ENCODE results near the gene PDILT. TPM values are rescaled to one million over a fixed set of nuclear protein-coding genes. Genes with fewer than 3 reads are reported as not detected.
"Not testable (repeated sequence)": the region's sequence is repeated elsewhere in the genome, so short reads cannot be mapped to it uniquely, and the experiment has no call there.

The PDILT gene
- total RNA-seq, 1 donor from 2014 or later = not detected

DNA sequence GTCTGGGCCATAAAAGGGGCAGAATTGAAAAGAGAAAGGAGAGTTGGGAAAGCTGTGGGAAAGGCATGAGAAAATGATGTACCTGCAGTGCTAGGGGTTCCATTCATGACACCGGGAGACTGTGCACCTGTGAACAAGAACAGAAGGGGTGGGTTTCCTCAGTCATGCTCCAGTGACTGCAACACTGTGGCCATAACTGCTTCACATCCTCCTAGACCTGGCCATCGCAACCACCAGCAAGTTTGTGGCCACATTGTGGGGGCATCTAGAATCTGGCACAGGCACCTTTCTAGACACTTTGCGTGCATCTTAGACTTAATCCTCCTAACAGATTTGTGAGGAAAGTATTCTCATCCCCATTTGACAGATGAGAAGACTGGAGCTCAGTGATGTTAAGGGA is 90.0 kb downstream of the PDILT start:
- DNase-seq (ENCODE audit: low spot score, unreplicated experiment) = no peak
- Mint-ChIP-seq H3K9me3 (ENCODE audit: low read depth) (no peaks in the 10 kb centered on the region), H3K27ac (no peak overlapping the region), H3K4me3 (ENCODE audit: low read depth) (no peak overlapping the region), H3K27me3 (peaks cover 29% of the 10 kb centered on the region), H3K36me3 (ENCODE audit: insufficient read depth) (peaks cover 3% of the 10 kb centered on the region), H3K4me1 (ENCODE audit: low read depth) (no peaks in the 10 kb centered on the region)
- TF ChIP-seq, protein P1, sequence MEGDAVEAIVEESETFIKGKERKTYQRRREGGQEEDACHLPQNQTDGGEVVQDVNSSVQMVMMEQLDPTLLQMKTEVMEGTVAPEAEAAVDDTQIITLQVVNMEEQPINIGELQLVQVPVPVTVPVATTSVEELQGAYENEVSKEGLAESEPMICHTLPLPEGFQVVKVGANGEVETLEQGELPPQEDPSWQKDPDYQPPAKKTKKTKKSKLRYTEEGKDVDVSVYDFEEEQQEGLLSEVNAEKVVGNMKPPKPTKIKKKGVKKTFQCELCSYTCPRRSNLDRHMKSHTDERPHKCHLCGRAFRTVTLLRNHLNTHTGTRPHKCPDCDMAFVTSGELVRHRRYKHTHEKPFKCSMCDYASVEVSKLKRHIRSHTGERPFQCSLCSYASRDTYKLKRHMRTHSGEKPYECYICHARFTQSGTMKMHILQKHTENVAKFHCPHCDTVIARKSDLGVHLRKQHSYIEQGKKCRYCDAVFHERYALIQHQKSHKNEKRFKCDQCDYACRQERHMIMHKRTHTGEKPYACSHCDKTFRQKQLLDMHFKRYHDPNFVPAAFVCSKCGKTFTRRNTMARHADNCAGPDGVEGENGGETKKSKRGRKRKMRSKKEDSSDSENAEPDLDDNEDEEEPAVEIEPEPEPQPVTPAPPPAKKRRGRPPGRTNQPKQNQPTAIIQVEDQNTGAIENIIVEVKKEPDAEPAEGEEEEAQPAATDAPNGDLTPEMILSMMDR (IDR thresholded peaks at IDR 0.05; ENCODE audit: unreplicated experiment) = no peak

DNA sequence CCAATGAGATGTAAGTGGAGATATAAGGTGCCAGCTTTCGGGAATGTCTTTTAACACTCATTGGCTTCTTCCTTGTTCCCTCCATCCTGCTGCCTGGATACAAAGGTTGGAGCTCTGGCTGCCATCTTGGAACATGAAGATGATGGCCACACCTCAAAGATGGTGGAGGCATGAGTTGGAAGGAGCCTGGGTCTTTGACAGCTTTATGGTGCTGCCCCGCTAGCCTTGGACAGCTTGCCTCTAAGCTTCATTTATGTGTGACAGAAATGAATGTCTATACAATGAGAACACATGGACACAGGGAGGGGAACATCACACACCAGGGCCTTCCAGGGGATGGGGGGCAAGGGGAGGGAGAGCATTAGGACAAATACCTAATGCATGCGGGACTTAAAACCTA is 90.8 kb downstream of the PDILT start:
- Mint-ChIP-seq H3K27me3 (peaks cover 25% of the 10 kb centered on the region), H3K36me3 (ENCODE audit: insufficient read depth) (peaks cover 3% of the 10 kb centered on the region), H3K4me1 (ENCODE audit: low read depth) (no peaks in the 10 kb centered on the region), H3K9me3 (ENCODE audit: low read depth) (no peaks in the 10 kb centered on the region), H3K27ac (no peak overlapping the region), H3K4me3 (ENCODE audit: low read depth) (no peak overlapping the region)
- DNase-seq (ENCODE audit: low spot score, unreplicated experiment) = no peak
- TF ChIP-seq, protein P1 (IDR thresholded peaks at IDR 0.05; ENCODE audit: unreplicated experiment) = no peak

DNA sequence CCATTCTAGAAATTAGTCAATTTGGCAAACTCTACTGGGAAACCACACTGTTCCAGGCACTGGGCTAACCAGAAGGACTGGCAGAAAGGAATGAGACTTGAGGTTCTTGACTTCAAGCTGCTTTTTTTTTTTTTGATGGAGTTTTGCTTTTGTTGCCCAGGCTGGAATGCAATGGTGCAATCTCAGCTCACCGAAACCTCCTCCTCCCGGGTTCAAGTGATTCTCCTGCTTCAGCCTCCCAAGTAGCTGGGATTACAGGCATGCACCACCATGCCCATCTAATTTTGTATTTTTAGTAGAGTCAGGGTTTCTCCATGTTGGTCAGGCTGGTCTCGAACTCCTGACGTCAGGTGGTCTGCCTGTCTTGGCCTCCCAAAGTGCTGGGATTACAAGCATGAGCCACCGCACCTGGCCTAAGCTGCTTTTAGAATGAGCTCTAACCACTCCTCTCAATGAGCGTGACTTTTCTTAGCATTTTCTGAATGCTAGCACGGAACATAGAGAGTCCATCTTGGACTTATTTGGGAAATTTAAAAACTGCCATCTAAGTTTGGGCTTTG is 91.9 kb downstream of the PDILT start:
- not testable (repeated sequence) for H3K27ac Mint-ChIP-seq; H3K4me3 Mint-ChIP-seq (ENCODE audit: low read depth)

DNA sequence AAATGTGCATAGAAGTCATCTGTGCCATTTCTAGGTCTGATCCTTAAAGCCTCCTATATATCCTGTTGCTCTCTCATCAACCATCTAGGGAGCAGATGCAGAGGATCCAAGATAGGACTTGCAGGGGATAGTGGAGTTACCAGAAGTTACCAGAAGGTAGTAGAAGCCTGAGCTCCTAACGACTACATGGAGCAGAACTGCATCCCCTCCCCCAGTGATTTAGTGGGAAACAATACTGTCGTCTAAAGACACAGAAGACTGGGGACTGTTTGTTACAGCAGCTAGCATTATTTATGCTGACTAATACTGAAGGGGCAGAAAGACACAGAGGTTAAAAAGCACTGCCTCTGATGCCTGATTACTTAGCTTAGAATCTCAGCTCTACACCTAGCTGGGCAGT is 93.0 kb downstream of the PDILT start:
- Mint-ChIP-seq H3K27me3 (peaks cover 15% of the 10 kb centered on the region), H3K36me3 (ENCODE audit: insufficient read depth) (peaks cover 3% of the 10 kb centered on the region), H3K9me3 (ENCODE audit: low read depth) (no peaks in the 10 kb centered on the region), H3K27ac (no peak overlapping the region), H3K4me1 (ENCODE audit: low read depth) (no peaks in the 10 kb centered on the region), H3K4me3 (ENCODE audit: low read depth) (no peak overlapping the region)
- TF ChIP-seq, protein P1 (IDR thresholded peaks at IDR 0.05; ENCODE audit: unreplicated experiment) = no peak
- no peak for DNase-seq (ENCODE audit: low spot score, unreplicated experiment)

More for the DNA sequence above, 91.9 kb downstream of the PDILT start:
- H3K27me3 Mint-ChIP-seq = peaks cover 18% of the 10 kb centered on the region
- not testable (repeated sequence) for DNase-seq (ENCODE audit: low spot score, unreplicated experiment); H3K4me1 Mint-ChIP-seq (ENCODE audit: low read depth); H3K9me3 Mint-ChIP-seq (ENCODE audit: low read depth); H3K36me3 Mint-ChIP-seq (ENCODE audit: insufficient read depth)

DNA sequence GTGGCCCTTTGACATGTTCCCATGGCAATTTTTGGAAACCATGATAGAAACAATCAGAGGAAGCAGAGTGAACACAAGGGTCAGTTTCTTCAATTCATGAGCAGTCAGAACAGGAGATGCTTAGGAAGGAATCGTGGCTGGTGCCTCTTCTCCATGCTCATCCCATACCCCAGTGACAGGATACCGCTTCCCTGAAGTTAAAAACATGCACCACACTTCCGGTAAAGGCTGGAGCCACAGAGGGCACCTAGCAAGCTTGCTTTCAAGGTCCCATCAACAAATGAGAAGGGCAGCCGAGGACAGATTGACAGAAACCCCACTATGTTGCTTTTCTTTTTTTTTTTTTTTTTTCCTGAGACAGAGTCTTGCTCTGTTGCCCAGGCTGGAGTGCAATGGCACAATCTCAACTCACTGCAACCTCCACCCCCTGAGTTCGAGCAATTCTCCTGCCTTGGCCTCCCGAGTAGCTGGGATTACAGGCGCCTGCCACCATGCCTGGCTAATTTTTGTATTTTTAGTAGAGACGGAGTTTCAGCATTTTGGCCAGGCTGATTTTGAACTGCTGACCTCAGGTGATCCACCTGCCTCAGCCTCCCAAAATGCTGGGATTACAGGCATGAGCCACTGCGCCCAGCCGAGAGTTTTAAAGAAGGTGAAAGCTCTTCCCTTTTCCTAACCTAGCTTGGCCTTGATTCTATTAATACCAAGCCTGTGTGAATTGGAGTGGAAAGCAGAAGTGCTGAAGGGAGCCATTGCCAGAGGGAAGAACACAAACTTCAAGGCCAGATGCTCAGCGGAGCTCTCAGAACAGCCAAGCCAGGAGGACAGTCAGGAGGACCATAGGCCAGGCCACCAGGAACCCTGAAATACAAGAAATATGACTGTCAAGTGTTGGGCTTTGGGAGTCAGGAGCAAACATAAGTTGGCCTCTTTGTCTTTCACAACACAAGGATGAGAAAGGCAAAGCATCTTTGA is 93.8 kb downstream of the PDILT start:
- TF ChIP-seq, protein P1 (IDR thresholded peaks at IDR 0.05; ENCODE audit: unreplicated experiment) = no peak
- Mint-ChIP-seq H3K9me3 (ENCODE audit: low read depth) (no peaks in the 10 kb centered on the region), H3K36me3 (ENCODE audit: insufficient read depth) (peaks cover 3% of the 10 kb centered on the region), H3K4me3 (ENCODE audit: low read depth) (no peak overlapping the region), H3K27me3 (peaks cover 16% of the 10 kb centered on the region), H3K4me1 (ENCODE audit: low read depth) (no peaks in the 10 kb centered on the region), H3K27ac (no peak overlapping the region)
- DNase-seq (ENCODE audit: low spot score, unreplicated experiment) = no peak
